Dedifferentiated amniotic fluid mesenchymal stem cell (primary cell): ENCODE measurements around the gene HTT-AS.

Experiments used
- DNase-seq: peaks from one replicate; pipeline ENCODE4 v3.0.0-alpha.2; 2016; ENCODE audit errors: extremely low spot score

Gene HTT-AS

DNA sequence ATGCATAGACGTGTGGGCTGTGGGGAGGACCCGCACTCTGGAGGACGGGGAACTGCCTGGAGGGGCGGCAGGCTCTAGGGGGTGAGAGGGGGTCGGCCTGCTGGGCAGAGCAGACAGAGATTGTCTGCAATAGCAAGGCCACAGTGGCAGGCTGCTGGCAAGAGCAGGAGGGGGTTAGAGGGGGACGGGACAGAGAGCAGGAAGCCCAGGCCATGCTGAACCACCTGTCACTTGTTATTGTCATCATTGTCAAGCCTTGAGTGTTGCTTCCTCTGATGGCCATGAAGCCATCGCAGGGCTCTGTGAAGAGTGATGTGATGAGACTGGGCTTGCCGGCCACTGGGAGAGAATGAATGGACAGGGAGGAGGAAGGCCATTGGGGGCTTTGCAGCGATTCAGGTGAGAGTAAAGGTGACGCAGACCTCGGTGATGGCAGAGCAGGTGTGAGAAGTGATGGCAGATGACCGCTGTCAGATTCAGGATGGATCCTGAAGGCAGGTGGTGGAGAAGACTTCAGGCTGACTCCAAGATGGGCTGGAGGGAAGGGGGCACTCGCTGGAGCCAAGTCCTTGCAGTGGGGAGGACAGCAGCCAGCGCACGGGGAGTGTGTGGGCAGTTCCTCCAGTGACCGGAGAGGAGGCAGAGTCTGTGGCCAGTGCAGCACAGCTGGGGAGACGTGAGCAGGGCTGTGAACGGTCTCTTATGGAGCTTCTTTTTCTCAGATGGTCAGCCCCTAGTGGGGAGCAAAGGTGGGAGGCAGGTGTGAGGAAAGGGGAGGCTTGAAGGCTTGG is 43.6 kb downstream of the HTT-AS start:
- DNase-seq, result no peak

DNA sequence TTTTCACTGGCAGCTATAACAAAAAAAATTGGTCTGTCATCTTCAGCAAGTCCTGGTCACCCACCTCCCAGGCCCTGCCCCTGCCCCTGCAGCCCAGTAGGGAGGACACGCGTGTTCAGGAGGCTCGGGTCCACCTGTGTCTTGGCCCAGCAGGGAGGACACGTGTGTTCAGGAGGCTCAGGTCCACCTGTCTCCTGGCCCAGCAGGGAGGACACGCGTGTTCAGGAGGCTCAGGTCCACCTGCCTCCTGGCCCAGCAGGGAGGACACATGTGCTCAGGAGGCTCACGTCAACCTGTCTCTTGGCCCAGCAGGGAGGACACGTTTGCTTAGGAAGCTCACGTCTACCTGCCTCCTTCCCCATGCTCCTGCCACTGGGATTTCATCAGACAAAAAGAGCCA is 44.9 kb downstream of the HTT-AS start:
- DNase-seq, result no peak

DNA sequence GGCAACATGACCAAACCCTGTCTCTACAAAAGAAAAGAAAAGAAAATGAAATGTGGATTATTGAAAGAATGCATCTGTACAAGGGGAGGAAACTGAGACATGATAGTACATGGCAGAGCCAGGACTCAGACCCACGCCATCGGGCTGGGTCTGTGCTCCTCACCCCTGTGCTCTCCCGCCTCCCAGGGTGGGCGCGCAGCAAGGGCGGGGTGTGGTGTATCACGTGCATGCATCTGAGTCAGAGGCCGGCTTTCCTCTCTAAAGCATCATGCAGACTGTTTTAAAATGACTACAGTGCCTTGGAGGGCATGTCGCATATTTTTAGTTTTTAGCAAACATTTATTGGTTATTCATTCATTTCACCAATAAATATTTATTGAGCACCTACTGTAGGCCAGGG is 47.8 kb downstream of the HTT-AS start:
- DNase-seq, result no peak

DNA sequence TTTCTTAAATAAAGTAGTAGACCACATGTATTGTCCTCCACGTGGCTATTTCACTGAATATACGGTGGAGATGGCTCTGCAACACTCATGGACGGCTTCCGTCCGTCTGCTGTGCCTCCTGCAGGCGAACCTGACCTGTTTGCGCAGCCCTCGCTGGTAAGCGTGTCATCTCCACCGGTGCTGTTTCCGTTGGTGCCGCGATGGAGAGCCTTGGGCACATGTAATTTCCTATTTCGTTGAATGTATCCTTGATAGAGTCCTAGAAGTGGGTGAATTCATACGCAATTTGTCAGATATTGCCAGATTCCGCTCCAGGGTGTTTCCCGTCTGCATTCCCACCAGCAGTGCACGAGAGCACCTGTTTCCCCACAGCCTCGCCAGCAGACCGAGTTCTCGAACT is 48.5 kb downstream of the HTT-AS start:
- no peak for DNase-seq

DNA sequence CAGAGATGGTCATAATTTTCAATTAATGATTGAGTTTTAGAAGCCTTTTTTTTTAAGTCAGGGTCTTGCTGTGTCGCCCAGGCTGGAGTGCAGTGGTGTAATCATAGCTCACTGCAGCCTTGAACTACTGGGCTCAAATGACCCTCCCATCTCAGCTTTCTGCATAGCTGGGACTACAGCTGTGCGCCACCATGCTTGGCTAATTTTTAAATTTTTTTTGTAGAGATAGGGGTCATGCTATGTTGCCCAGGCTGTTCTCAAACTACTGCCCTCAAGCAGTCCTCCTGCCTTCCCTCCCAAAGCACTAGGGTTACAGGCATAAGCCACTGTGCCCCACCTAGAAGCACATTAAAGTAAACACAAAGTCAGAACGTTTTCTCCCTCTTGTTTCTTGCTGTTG is 51.7 kb downstream of the HTT-AS start:
- DNase-seq, result no peak

DNA sequence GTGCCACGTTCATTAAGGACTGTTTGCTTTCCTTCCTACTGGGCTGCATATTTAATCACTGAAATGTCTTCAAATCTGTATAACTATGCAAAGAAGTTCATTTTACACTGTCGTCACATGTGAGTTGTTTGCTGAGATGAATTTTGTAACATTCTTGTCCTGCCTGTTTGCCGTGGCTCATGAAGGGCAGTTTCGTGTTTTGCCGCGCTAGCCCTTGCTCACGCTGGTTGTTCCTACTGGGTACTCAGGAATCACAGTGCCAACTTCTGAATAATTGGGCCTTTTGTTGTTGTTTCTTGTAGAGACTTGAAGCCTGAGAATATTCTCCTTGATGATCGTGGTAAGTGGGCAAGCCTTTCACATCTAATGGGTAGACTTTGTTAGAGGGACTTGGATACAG is 52.2 kb downstream of the HTT-AS start:
- no peak for DNase-seq

DNA sequence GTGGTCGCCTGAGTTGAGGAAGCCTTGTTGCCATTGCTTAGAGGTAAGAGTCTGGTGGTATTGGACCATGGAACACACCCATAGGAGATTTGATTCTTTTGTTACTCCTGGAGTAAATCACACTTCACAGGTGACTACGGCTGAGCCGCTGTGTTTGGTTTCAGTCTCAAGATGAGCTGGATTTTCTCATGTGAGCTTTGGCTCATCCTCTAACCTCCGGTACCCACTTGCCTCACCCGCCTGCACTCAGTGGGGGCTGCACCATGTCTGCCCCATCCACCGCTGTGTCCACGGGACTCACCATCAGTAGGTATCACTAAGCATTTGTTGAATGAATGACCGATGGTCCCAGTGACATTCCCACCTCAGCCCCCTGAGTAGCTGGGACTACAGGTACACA is 52.7 kb downstream of the HTT-AS start:
- DNase-seq, result no peak

DNA sequence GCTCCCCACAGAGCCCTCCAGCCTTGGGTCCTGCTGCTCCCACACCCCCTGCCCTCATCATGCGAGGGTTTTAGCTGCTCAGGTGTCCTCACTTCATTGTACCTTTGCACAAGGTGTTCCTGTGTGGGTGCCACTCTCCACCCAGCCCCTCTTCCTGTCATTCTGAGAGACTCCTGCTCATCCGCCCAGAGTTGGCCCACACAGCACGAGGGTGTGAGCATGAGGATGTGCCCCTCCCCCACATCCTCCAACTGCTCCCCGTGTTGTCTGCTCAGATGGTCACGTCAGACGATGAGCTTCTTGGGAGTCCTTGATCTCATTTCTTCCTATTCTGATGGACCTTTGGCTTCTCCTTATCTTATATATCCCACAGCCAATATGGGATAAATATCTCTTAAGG is 53.2 kb downstream of the HTT-AS start:
- no peak for DNase-seq

DNA sequence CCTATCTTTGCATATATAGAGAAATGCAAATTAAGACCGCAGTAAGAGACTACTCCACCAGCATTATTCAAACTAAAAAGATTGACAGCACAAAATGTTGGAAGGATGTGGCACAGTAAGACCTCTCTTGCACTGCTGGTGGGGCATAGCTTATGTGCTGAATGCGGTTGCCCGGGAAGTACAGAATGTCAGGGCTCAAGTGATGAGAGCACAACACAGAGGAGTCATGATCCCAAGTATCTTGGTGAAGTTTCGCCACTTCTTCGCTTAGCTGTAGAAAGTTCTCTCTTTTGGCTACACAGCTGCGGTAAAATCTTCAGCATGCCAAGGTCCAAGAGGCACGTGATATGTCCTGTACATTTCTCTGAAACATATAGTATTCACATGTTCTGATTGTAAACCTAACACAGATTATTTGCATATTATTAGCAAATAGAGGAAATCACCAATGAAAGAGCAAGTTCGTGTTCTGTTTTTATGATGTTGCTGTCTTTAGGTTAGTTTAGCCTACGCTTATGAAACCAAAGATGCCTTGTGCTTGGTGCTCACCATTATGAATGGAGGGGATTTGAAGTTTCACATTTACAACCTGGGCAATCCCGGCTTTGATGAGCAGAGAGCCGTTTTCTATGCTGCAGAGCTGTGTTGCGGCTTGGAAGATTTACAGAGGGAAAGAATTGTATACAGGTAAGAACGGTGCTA is 55.0 kb downstream of the HTT-AS start:
- no peak for DNase-seq

DNA sequence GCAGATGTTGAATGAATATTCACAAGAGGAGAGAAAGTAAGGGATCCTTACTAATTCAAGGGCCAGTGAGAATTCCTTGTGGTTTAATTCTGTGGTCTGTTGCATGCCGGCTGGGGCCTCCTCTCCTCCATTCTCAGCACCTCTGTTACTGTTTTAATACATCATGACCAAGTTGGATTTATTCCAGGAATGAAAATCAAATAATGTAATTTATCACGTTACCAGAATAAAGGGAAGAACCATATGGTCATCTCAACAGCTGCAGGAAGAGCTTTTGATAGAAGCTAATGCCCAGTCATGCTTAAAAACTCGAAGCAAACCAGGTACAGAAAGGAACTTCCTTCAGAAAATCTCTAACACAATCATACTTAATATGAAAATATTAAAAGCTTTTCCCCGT is 56.8 kb downstream of the HTT-AS start:
- no peak for DNase-seq

DNA sequence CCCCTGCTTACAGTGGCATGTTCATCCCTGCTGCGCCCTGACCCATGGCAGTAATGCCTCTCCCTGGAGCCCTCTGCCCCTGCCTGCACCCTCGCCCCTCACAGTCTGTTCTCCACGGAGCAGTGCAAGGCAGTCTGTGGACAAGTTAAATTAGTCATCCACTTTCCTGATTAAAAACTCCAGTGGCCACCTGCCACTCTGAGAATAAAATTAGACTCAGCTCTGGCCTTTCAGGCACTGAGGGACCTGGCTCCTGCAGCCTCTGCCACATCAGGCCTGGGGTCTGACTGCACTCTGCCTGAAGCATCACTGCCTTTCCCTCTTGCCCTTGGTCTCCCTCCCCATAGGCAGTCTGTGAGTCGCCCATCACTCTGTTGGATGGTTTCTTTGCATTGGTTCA is 57.4 kb downstream of the HTT-AS start:
- no peak for DNase-seq

DNA sequence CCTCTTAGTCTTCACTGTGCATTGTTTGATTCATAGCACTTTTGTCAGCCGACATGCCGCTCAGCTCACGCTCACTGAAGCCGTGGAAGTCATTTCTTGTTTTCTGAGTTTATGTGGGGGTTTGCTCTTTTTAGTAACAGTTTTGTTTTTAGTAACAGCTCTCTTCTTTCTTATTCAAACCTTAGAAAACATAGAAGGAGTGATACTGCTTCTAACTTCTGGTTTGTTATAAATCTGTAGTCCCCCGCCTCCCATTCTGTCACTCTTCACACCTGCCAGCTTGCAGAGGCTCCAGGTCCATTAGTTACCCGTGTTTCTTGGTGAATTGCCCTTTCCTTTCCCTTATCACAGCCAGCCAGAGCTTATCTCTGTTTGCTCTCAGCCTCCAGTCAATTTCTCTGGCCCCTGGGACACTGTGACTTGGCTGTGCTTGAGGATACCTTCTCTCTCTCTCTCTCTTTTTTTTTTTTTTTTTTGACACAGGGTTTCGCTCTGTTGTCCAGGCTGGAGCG is 60.4 kb downstream of the HTT-AS start:
- no peak for DNase-seq
